Cardiac muscle cell (in vitro differentiated cells and primary cell): ENCODE results near the gene C7orf57. TPM values are rescaled to one million over a fixed set of nuclear protein-coding genes. Genes with fewer than 3 reads are reported as not detected.

Experiments used
- DNase-seq, 2 donors: peaks; one replicate each; pipeline versions ENCODE4 v3.0.0 to v3.0.0-alpha.2; 2010 to 2017; ENCODE audit warnings: low read depth in 1 of 2, low spot score in 1 of 2
- H3K27ac ChIP-seq: fragments of 200-600 bp; sonication (generic); 2 replicates; pipeline ENCODE4 v1.5.1; 2016
- H3K27me3 ChIP-seq: fragments of 200-600 bp; sonication (generic); 2 replicates; pipeline ENCODE4 v1.6.0; 2016; ENCODE audit warnings: control low read depth
- H3K36me3 ChIP-seq: fragments of 200-600 bp; sonication (generic); 2 replicates; pipeline ENCODE4 v1.5.1; 2016; ENCODE audit warnings: control low read depth
- H3K4me1 ChIP-seq: fragments of 200-600 bp; sonication (generic); 2 replicates; pipeline ENCODE4 v1.8.1; 2017; ENCODE audit warnings: low read depth, mild to moderate bottlenecking, mixed run types
- H3K4me3 ChIP-seq: fragments of 200-600 bp; sonication (generic); 2 replicates; pipeline ENCODE4 v1.5.1; 2016; ENCODE audit warnings: mild to moderate bottlenecking
- H3K9me3 ChIP-seq: fragments of 200-600 bp; sonication (generic); 2 replicates; pipeline ENCODE4 v1.5.1; 2017; ENCODE audit warnings: low read depth, mild to moderate bottlenecking, control low read depth
- CTCF ChIP-seq: IDR thresholded peaks from 2 replicates; pipeline ENCODE4 v1.5.1; 2012; ENCODE audit warnings: low read depth, mild to moderate bottlenecking, low read length
- polyA plus RNA-seq: library from polyadenylated mRNA; unstranded; fragments of >200 nt; fragmentation: Nextera tagmentation; extraction: Ambion mirVana; gene quantifications from 2 replicates; pipeline ENCODE4 v1.2.1, GENCODE V29; 2016
- total RNA-seq: library from RNA; depleted of rRNA; stranded (reverse); fragments of >200 nt; gene quantifications from 2 replicates; pipeline ENCODE4 v1.2.3, GENCODE V29; 2016

The C7orf57 gene
- total and polyA plus RNA-seq, 2 experiments from 2014 or later, result 0.11 TPM; not detected in 1

DNA sequence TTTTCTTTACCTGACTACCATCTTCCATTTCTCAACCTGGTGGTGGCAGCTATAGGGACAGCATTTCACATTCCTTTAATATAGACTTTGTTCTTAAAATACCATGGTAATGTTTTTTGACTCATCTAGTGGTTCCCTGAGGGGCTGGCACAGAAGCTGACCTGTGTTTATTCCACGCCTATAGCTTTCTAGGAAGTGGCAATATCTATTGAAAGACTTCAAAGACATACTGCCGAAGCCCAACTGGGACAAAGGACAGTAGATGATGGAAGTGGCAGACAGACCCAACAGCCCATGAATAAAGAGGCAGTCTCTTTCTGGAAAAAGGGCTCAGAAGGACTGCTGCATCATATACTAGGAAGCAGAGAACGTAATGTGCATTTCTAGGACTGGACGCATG lies 17.7 kb upstream of the C7orf57 start:
- H3K4me3 ChIP-seq, result no peak overlapping the region
- H3K9me3 ChIP-seq, result no peaks in the 10 kb centered on the region
- H3K27me3 ChIP-seq, result no peaks in the 10 kb centered on the region
- H3K27ac ChIP-seq, result no peak overlapping the region
- TF ChIP-seq CTCF, result no peak
- no peaks in the 10 kb centered on the region for H3K4me1 ChIP-seq
- H3K36me3 ChIP-seq, result no peaks in the 10 kb centered on the region
- no peak for DNase-seq

GRCh38 chr7:48025624-48026023 lies 9.7 kb upstream of the C7orf57 start:
- no peaks in the 10 kb centered on the region for H3K4me1 ChIP-seq
- no peaks in the 10 kb centered on the region for H3K9me3 ChIP-seq
- H3K4me3 ChIP-seq, result no peak overlapping the region
- no peak overlapping the region for H3K27ac ChIP-seq
- no peak for DNase-seq
- TF ChIP-seq CTCF, result no peak
- peaks cover under 1% of the 10 kb centered on the region for H3K27me3 ChIP-seq
- H3K36me3 ChIP-seq, result no peaks in the 10 kb centered on the region

DNA sequence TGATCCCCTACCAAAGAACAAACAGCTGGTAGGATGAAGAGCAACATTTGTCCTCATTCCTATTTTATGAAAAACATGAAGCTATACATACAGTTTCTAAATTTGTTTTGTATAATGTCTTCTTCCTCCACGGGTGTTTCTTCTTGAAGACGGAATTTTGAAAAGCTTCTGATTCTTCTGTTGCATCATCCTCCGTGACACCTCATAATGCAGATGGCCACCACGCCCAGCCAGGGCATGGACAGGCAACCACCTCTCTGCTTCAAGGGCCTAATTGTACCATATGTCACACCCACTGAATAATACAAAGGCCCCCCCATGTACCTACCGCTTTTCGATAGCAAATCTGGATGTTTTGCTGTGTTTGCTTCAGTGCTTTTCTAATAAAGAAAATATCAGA lies 6.4 kb upstream of the C7orf57 start, which contains the start of gene SUN3:
TSS of gene SUN3 (minus strand) at position 170 of the 400 bp plus-strand sequence. CDS start at position 1, 169 bp downstream.
- H3K4me1 ChIP-seq, result no peaks in the 10 kb centered on the region
- no peak within 1 kb of the TSS for H3K27ac ChIP-seq
- no peak within 1 kb of the TSS for H3K4me3 ChIP-seq
- H3K27me3 ChIP-seq, result peaks cover 22% of the 10 kb centered on the region
- no peak for DNase-seq
- H3K36me3 ChIP-seq, result no peaks in the 10 kb centered on the region
- H3K9me3 ChIP-seq, result no peaks in the 10 kb centered on the region
- TF ChIP-seq CTCF, result no peak

- Histone ChIP-seq H3K9me3 (no peaks in the 10 kb centered on the region), H3K4me1 (no peaks in the 10 kb centered on the region), H3K27me3 (peaks cover 41% of the 10 kb centered on the region), H3K36me3 (no peaks in the 10 kb centered on the region), H3K27ac (no peak overlapping the region), H3K4me3 (no peak overlapping the region)
- DNase-seq, result no peak
- no peak for TF ChIP-seq CTCF
These were observed 4.2 kb upstream of the C7orf57 start for GRCh38 chr7:48031111-48031510.

DNA sequence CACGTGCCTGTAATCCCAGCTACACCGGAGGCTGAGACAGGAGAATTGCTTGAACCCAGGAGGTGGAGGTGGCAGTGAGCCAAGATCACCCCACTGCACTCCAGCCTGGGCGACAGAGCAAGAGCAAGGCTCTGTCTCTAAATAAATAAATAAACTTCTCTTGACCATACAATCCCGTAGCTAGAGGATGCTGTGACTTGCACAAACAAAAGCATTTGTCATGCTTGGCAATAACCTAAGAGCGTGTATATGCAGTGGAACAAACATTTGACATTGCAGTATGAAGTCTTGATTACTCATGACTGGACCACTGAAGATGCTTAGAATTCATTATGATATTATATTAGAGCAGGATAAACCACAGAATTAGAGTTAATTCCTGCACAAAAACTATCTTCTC lies 1.4 kb upstream of the C7orf57 start:
- Histone ChIP-seq H3K4me1 (no peaks in the 10 kb centered on the region), H3K4me3 (no peak overlapping the region), H3K27ac (no peak overlapping the region), H3K36me3 (no peaks in the 10 kb centered on the region), H3K27me3 (peaks cover 61% of the 10 kb centered on the region), H3K9me3 (no peaks in the 10 kb centered on the region)
- TF ChIP-seq CTCF, result no peak
- no peak for DNase-seq

- Histone ChIP-seq H3K27me3 (peaks cover 56% of the 10 kb centered on the region), H3K27ac (no peak overlapping the region), H3K4me1 (no peaks in the 10 kb centered on the region), H3K9me3 (no peaks in the 10 kb centered on the region), H3K4me3 (peak overlapping the region; percentile 53), H3K36me3 (no peaks in the 10 kb centered on the region)
- DNase-seq, result peak; percentile 31 to 54
- no peak for TF ChIP-seq CTCF
These were observed 680 bp downstream of the C7orf57 start for GRCh38 chr7:48035967-48036478.
